H7 (cell line): ENCODE data around the gene IFITM1. TPM values are rescaled to one million over a fixed set of nuclear protein-coding genes. Genes with fewer than 3 reads are reported as not detected.
A peak's percentile ranks its signal among the peaks of the same experiment; 100 is the strongest.
"Not testable (repeated sequence)": the region's sequence is repeated elsewhere in the genome, so short reads cannot be mapped to it uniquely, and the experiment has no call there.

Experiments
- DNase-seq: peaks from one replicate; pipeline ENCODE4 v3.0.0; 2012
- H3K27me3 ChIP-seq: 2 replicates; pipeline ENCODE4 v1.6.0; 2011; ENCODE audit warnings: mild to moderate bottlenecking, low read length; ENCODE audit not compliant: control insufficient read depth, insufficient read depth
- H3K36me3 ChIP-seq: replicated peaks from 2 replicates; pipeline ENCODE4 v1.5.1; 2011; ENCODE audit warnings: low read length; ENCODE audit not compliant: control insufficient read depth, insufficient read depth
- H3K4me3 ChIP-seq: 2 replicates; pipeline ENCODE4 v1.5.1; 2011; ENCODE audit warnings: low read depth, mild to moderate bottlenecking, control low read depth, low read length, moderate library complexity; ENCODE audit not compliant: insufficient read depth
- total RNA-seq: library from RNA; depleted of rRNA; stranded (reverse); fragments of >200 nt; shearing (Covaris generic); gene quantifications from 2 replicates; pipeline ENCODE4 v1.2.3, GENCODE V29; 2014

IFITM1 gene
- total RNA-seq, 1 experiment from 2014 or later = 1,404 TPM

DNA sequence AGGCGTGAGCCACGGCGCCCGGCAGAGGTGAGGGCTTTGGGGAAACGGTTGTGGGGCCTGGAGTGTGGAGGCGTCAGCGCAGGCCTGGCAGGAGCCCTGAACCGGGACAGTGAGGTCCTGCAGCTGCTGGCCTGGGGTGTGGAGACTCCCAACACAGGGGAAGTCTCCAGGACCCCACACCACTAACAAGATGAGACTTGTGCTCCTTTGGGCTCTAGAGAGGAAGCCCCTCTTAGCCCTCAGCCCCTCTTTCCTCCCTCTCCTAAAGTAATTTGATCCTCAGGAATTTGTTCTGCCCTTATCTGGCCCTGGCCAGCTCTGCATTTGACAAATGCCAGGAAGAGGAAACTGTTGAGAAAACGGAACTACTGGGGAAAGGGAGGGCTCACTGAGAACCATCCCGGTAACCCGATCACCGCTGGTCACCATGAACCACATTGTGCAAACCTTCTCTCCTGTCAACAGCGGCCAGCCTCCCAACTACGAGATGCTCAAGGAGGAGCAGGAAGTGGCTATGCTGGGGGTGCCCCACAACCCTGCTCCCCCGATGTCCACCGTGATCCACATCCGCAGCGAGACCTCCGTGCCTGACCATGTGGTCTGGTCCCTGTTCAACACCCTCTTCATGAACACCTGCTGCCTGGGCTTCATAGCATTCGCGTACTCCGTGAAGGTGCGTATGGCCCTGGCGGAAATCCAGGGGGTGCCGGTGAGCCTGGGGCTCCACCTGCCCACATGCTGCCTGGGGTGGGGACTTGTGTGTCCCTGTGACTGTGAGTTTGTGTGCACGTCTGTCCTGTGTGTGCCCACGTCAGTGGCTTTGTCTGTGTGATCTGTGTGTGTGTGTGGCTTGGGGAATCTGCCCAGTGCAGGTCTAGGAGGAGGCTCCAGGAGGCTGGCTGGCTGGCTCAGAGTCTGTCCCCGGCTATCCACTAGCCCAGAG, 5.8 kb upstream of the IFITM1 start, which contains the start of gene IFITM2:
Gene IFITM2, plus strand, starts transcription at position 51 of the 943 bp plus-strand sequence. Its CDS starts 377 bp downstream, at position 428.
- H3K4me3 ChIP-seq = peak within 1 kb of the TSS; percentile 58
- peak; percentile 79 for DNase-seq
- not testable (repeated sequence) for H3K27me3 ChIP-seq, H3K36me3 ChIP-seq

- not testable (repeated sequence) for H3K27me3 ChIP-seq, H3K36me3 ChIP-seq, DNase-seq
- peak overlapping the region; percentile 27 for H3K4me3 ChIP-seq
Measured at GRCh38 chr11:308740-309665, 4.8 kb upstream of the IFITM1 start.

DNA sequence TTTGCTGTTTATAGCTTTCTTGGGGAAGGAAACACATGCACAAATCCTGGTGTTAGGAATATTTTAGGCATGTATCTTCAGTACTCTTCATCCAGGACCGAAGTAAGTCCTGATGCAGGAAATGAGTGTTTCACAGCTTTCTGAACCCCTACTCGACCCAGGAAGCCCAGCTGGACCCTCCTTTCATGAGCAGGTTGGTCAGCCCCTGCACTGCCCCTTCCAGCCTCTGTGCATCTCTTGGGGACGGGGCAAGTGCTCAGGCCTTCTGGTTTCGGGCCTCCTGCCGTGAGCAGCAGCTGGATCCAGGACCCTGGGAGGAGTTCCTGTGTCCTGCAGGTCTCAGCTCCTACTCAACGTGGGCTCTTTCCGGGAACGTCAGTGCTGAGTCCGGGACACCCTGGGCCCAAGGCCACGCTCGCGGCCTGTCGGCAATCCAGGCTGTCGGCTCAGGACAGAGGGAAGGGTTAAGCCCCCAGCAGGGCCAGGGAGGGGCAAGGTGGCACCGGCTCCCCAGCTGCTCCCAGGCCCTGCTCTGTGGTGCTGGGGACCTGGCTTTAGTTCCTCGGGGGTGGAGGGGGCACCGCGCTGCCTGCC, 3.8 kb upstream of the IFITM1 start:
- not testable (repeated sequence) for H3K36me3 ChIP-seq, H3K27me3 ChIP-seq, DNase-seq
- peak overlapping the region; percentile 12; the same call in 1 of the 2 replicates for H3K4me3 ChIP-seq

DNA sequence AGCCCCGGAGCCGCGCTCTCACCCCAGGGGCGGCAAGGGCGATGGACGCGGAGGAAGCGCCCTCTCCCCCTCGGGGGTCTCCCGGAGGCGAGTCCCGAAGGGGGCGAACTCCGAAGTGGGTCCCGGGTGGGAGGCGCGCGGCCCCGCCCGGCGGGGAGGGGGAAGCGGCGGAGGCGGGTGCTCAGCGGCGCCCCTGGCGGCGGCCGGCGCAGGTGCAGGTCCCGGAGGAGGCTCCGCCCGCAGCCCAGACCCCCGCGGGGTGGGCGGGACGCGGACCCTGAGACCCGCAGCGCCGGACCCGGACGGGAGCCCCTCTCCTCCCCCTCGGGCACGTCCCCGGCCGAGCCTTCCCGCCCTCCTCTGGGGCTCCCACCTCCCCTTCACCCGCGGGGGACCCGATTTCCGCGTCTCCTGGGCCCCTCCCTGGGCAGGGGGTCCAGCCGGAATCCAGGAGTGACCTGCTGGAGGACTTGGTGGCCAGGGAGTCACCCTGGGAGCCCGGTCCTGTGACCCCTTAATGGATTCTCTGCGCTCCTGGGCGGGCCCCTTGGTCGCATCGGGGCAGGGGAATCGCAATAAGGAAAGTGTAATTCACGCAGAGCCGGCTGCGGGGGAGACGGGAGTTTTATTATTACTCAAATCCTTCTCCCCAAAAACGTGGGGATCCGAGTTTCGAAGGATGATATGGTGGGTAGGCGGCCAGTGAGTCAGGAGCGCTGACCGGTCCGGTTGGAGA, 2.7 kb upstream of the IFITM1 start:
- H3K4me3 ChIP-seq = peak overlapping the region; percentile 27
- DNase-seq, H3K36me3 ChIP-seq, H3K27me3 ChIP-seq: not testable (repeated sequence)

GRCh38 chr11:312092-312816, 1.6 kb upstream of the IFITM1 start:
- H3K4me3 ChIP-seq = peak overlapping the region; percentile 4; the same call in 1 of the 2 replicates
- H3K36me3 ChIP-seq = peaks cover 5% of the 10 kb centered on the region
- H3K27me3 ChIP-seq = peaks cover 5% of the 10 kb centered on the region; the same call in 1 of the 2 replicates
- no peak for DNase-seq

GRCh38 chr11:313304-313786, 495 bp upstream of the IFITM1 start:
- DNase-seq = no peak
- H3K36me3 ChIP-seq = peaks cover 5% of the 10 kb centered on the region
- H3K4me3 ChIP-seq = peak overlapping the region; percentile 91
- H3K27me3 ChIP-seq = peaks cover 5% of the 10 kb centered on the region; the same call in 1 of the 2 replicates

- not testable (repeated sequence) for DNase-seq
Measured at GRCh38 chr11:314554-314875, 675 bp downstream of the IFITM1 start.

DNA sequence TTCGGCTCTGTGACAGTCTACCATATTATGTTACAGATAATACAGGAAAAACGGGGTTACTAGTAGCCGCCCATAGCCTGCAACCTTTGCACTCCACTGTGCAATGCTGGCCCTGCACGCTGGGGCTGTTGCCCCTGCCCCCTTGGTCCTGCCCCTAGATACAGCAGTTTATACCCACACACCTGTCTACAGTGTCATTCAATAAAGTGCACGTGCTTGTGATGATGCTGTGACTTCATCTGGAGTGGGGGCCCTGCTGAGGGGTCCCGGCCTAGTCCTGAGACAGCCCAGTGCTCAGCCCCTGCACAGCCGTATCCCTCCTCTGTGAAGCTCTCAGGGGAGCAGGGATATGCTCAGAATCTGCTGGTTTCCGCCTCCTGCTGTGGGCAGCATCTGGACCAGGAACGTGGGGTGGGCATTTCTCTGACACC, 1.2 kb downstream of the IFITM1 start:
- H3K36me3 ChIP-seq = peaks cover 5% of the 10 kb centered on the region
- DNase-seq = no peak
- peak overlapping the region; percentile 91 for H3K4me3 ChIP-seq
- H3K27me3 ChIP-seq = peaks cover 5% of the 10 kb centered on the region; the same call in 1 of the 2 replicates

More at GRCh38 chr11:314554-314875, 675 bp downstream of the IFITM1 start:
- peak overlapping the region; percentile 91 for H3K4me3 ChIP-seq
- not testable (repeated sequence) for H3K36me3 ChIP-seq, H3K27me3 ChIP-seq

- Histone ChIP-seq H3K27me3 (peaks cover 5% of the 10 kb centered on the region; the same call in 1 of the 2 replicates), H3K36me3 (peaks cover 5% of the 10 kb centered on the region), H3K4me3 (peak overlapping the region; percentile 91)
- DNase-seq = no peak
Measured at GRCh38 chr11:315516-315994, 1.7 kb downstream of the IFITM1 start.

DNA sequence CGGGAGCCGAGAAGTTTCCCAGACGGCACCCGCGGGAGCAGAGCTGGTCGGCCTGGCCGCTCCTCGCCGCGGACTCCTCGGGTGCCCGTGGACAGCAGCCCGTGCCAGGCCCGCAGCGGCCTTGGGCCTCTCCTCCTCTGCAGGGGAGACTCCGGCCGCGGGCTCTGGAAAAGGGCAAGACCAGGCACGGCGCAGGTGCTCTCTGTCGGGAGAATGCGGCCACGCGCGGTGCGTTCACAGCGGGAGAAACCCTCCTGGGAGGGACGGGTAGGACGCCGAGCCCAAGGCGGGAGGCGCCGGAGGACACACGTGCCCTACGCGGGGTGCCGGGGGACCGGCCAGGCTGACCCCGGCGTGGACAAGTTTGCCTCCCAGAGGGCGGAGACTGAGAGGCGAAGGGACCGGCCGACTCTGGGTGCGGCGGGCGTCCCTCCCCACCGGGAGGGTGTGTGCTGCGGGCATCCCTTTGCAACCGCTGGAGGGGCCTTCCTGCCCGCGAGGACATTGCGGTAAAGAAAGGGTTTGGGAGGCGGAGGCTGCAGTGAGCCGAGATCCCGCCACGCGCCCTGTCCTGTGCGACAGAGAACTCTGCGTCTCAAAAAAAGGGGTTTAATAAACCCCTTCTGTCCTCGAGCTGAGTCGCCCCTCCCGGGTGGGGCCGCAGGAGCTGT, 2.3 kb downstream of the IFITM1 start:
- H3K4me3 ChIP-seq = peak overlapping the region; percentile 91
- peaks cover 5% of the 10 kb centered on the region for H3K36me3 ChIP-seq
- peak; percentile 77 for DNase-seq
- peaks cover 5% of the 10 kb centered on the region; the same call in 1 of the 2 replicates for H3K27me3 ChIP-seq

DNA sequence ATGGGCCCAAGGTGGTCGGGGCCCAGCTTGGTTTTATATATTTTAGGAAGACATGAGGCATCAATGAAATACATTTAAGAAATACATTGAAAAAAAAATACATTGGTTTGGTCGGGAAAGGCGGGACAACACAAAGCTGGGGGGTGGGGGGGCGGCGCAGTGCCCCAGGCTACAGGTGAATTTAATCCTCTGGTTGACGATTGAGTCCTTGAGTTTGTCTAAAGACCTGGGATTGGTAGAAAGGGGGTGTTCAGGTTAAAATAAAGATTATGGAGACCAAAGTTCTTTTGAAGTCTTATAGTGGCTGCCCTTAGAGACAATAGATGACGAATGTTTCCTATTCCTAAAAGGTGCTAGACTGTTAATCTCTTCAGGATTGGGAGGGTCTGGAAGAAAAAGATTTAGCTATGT, 3.1 kb downstream of the IFITM1 start:
- no peak for DNase-seq
- Histone ChIP-seq H3K27me3 (peaks cover 5% of the 10 kb centered on the region; the same call in 1 of the 2 replicates), H3K36me3 (peaks cover 5% of the 10 kb centered on the region), H3K4me3 (peak overlapping the region; percentile 91; the same call in 1 of the 2 replicates)

GRCh38 chr11:317668-318404, 4.0 kb downstream of the IFITM1 start:
- DNase-seq, H3K27me3 ChIP-seq, H3K36me3 ChIP-seq: not testable (repeated sequence)
- H3K4me3 ChIP-seq = peak overlapping the region; percentile 24
